Activated CD8-positive, alpha-beta T cell treated with anti-CD3 and anti-CD28 coated beads for 36 hours (primary cell): ENCODE measurements around the gene TLE4. TPM values are rescaled to one million over a fixed set of nuclear protein-coding genes. Genes with fewer than 3 reads are reported as not detected.

Experiments
- ATAC-seq: fragments of 200-7000 bp; cut with Tn5 transposase; one replicate; pipeline ENCODE4 v1.10.0; 2021; ENCODE audit warnings: mild to moderate bottlenecking, moderate library complexity
- CTCF ChIA-PET: fragments of 350-600 bp; sonication (Branson Sonifier 250); formaldehyde crosslinking; loops from one replicate; lab custom pipeline; 2021; ENCODE audit warnings: antibody characterized with exemption; lab: Charles Lee
- POLR2A ChIA-PET: fragments of 350-600 bp; sonication (Branson Sonifier 250); formaldehyde crosslinking; loops from one replicate; lab custom pipeline; 2021; ENCODE audit warnings: antibody characterized with exemption; lab: Charles Lee
- DNase-seq: peaks from one replicate; pipeline ENCODE4 v3.0.0-alpha.2; 2020
- H3K27ac Mint-ChIP-seq: one replicate; pipeline ENCODE4 v1.8.0; 2021; ENCODE audit warnings: mild to moderate bottlenecking, mixed read lengths
- H3K27me3 Mint-ChIP-seq: one replicate; pipeline ENCODE4 v1.8.0; 2021; ENCODE audit warnings: mixed read lengths
- H3K36me3 Mint-ChIP-seq: one replicate; pipeline ENCODE4 v1.8.0; 2021; ENCODE audit warnings: low read depth, mixed read lengths
- H3K4me1 Mint-ChIP-seq: one replicate; pipeline ENCODE4 v1.8.0; 2021; ENCODE audit warnings: low read depth, mixed read lengths
- H3K4me3 Mint-ChIP-seq: one replicate; pipeline ENCODE4 v1.8.0; 2021; ENCODE audit warnings: mild to moderate bottlenecking, moderate library complexity, mixed read lengths
- H3K9me3 Mint-ChIP-seq: one replicate; pipeline ENCODE4 v1.8.0; 2021; ENCODE audit warnings: mixed read lengths
- CTCF ChIP-seq: fragments of 200-600 bp; IDR thresholded peaks from one replicate; pipeline ENCODE4 v1.8.0; 2022; ENCODE audit warnings: antibody characterized with exemption, mild to moderate bottlenecking
- intact Hi-C: fragments of 100-400 bp; cut with micrococcal nuclease; formaldehyde crosslinking; loops from one replicate; pipeline ENCODE4 v1.10.0; 2022
- total RNA-seq, 2 experiments: library from RNA; stranded (reverse); gene quantifications; one replicate each; pipeline ENCODE4 v1.2.3, GENCODE V29; 2021

TLE4 gene
- total RNA-seq, 2 experiments from 2014 or later: 30.8 to 31.9 TPM

- TF ChIP-seq CTCF: no peak
- Mint-ChIP-seq H3K4me3 (no peak overlapping the region), H3K36me3 (peaks cover 23% of the 10 kb centered on the region), H3K9me3 (no peaks in the 10 kb centered on the region), H3K27ac (no peak overlapping the region), H3K4me1 (peaks cover 54% of the 10 kb centered on the region), H3K27me3 (no peaks in the 10 kb centered on the region)
- intact Hi-C loops: loop anchor here (5.0 to 10.0 kb wide), 3 partner anchors 97 to 240 kb away; no protein-coding TSS in a partner anchor
- no peak for DNase-seq
- no peak for ATAC-seq
- CTCF ChIA-PET: no interaction called here
- POLR2A ChIA-PET: interaction anchor here (0.6 kb wide), 1 partner anchor 147 kb away, joined by 3 read pairs; no protein-coding TSS in a partner anchor
Measured at GRCh38 chr9:79574781-79575180, 3.0 kb downstream of the TLE4 start.

GRCh38 chr9:79575547-79575946 lies 3.8 kb downstream of the TLE4 start:
- H3K27me3 Mint-ChIP-seq: no peaks in the 10 kb centered on the region
- H3K4me1 Mint-ChIP-seq: peaks cover 56% of the 10 kb centered on the region
- H3K36me3 Mint-ChIP-seq: peaks cover 27% of the 10 kb centered on the region
- H3K9me3 Mint-ChIP-seq: no peaks in the 10 kb centered on the region
- ChIA-PET POLR2A (no interaction called here), CTCF (no interaction called here)
- no peak for ATAC-seq
- TF ChIP-seq CTCF: no peak
- intact Hi-C loops: loop anchor here (10.0 kb wide), 2 partner anchors 109 to 239 kb away; no protein-coding TSS in a partner anchor
- peak overlapping the region; percentile 3 for H3K4me3 Mint-ChIP-seq
- DNase-seq: no peak
- no peak overlapping the region for H3K27ac Mint-ChIP-seq

- Mint-ChIP-seq H3K4me3 (peak overlapping the region; percentile 5), H3K27ac (peak overlapping the region; percentile 72), H3K9me3 (no peaks in the 10 kb centered on the region), H3K4me1 (peaks cover 82% of the 10 kb centered on the region), H3K27me3 (no peaks in the 10 kb centered on the region), H3K36me3 (peaks cover 33% of the 10 kb centered on the region)
- ChIA-PET CTCF (no interaction called here), POLR2A (no interaction called here)
- DNase-seq (no peak), ATAC-seq (no peak)
- intact Hi-C loops: loop anchor here (10.0 kb wide), 2 partner anchors 107 to 237 kb away; no protein-coding TSS in a partner anchor
- TF ChIP-seq CTCF: no peak
Measured at GRCh38 chr9:79577969-79578723, 6.4 kb downstream of the TLE4 start.

GRCh38 chr9:79578891-79579290 lies 7.1 kb downstream of the TLE4 start:
- POLR2A ChIA-PET: no interaction called here
- peaks cover 87% of the 10 kb centered on the region for H3K4me1 Mint-ChIP-seq
- no peak for ATAC-seq
- peak overlapping the region; percentile 35 for H3K27ac Mint-ChIP-seq
- no peaks in the 10 kb centered on the region for H3K9me3 Mint-ChIP-seq
- no peak for TF ChIP-seq CTCF
- no peak overlapping the region for H3K4me3 Mint-ChIP-seq
- H3K27me3 Mint-ChIP-seq: no peaks in the 10 kb centered on the region
- CTCF ChIA-PET: no interaction called here
- intact Hi-C loops: loop anchor here (10.0 kb wide), 2 partner anchors 106 to 236 kb away; no protein-coding TSS in a partner anchor
- no peak for DNase-seq
- H3K36me3 Mint-ChIP-seq: peaks cover 36% of the 10 kb centered on the region

GRCh38 chr9:79579624-79580023 lies 7.9 kb downstream of the TLE4 start:
- Mint-ChIP-seq H3K27me3 (no peaks in the 10 kb centered on the region), H3K4me1 (peaks cover 87% of the 10 kb centered on the region), H3K4me3 (no peak overlapping the region), H3K27ac (no peak overlapping the region), H3K36me3 (peaks cover 31% of the 10 kb centered on the region), H3K9me3 (no peaks in the 10 kb centered on the region)
- intact Hi-C loops: loop anchor here (10.0 kb wide), 2 partner anchors 105 to 235 kb away; no protein-coding TSS in a partner anchor
- ChIA-PET POLR2A (no interaction called here), CTCF (no interaction called here)
- ATAC-seq (no peak), DNase-seq (no peak)
- TF ChIP-seq CTCF: no peak
